NCI-H128 (cell line): ENCODE results near the gene MR1.

Experiments
- DNase-seq: peaks from one replicate; lab custom pipeline; 2025; ENCODE audit not compliant: unreplicated experiment; lab: John Stamatoyannopoulos, UW

Gene MR1

DNA sequence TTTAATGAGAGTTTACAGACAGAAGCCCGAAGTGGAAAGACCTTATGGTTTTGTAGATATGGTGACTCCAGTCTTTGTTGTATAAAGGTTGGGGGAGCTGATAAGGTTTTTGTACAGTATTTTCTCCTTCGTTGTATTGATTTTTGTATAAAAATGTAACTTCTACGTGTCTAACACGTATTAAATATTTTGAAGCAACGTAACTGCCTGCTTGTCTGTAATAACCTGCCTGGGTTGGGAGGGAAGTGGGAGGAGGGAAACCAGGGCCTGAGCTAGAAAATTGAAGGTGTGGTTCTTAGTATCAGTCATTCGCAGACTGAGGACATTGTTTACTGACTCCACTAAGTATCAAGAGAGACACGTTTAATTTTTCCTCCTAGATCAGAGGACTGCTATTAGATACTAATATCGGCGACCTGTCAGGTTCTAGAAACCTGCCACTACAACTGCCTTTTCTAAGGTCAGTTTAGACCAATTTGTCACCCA, 56.9 kb downstream of the MR1 start:
- no peak for DNase-seq

DNA sequence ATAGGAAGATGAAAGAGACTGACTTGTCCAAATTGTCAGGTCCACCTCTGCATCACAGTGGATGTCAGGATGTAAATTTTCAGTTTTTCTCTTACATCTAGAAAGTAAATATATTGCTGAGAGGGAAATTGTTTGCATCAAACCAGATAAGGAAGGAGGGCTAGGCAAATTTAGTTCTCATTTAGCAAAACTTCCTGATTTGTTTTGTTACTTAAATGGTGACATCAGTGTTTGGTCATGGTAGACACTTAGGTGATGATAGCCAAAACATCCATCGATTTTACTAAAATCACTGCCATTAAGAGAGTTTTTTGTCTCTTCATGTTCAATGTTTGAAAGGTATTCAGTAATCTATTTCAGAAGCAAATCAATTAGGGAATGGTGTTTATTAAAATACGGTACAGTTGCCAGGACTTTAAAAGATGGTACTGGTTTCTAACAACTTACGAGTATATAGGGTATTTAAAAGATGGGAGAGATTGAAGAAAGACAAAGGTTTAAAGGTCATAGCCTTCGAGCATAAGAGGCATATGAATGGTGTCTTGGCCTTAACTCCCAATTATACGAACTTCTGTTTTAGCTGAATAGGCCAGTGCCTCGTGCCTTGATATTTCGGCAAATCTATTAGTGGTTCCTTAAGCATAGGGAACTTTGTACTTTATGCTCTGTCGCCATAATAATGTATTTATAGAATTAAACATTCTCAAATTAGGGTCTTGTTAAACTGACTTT, 57.7 kb downstream of the MR1 start:
- DNase-seq: no peak

GRCh38 chr1:181092056-181092455, 58.3 kb downstream of the MR1 start:
- DNase-seq: no peak

- DNase-seq: no peak
Observed at GRCh38 chr1:181092883-181093458, 59.2 kb downstream of the MR1 start.

DNA sequence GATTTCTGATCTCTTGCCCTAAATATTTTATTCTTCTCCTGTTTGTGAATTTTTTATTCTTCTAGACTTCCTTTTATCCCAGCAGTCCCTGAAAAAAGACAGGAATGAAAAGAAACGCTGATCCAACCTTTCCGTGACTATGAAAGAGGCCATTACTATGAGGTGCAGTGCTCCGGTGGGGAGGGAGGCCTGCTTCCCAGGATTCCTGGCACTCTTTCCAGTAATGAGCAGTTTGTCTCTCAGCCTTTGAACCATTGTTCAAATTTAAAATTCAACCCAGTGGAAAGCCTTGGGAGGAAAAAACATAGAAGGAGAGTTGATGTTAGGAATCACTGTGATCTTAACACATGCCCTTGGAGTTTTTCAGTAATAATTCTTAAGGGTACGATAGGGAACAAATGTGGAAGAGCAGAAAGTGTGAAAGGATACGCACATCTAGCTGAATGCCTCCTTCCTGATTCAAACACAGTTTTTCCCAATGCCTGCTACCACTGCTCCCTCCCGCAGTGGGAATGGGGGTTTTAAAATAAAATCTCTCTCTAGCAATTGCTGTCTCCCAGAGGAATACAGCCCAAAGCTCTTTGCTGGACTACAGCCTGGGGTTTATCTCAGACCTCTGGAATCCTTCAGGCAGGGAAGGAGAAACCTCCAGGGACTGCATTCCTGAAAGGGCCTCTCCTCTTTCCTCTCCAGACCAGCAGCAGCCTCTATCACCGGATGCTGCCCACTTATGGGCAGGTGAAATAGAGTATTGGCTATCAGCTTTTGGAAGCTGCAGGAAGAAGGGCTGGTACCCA, 60.8 kb downstream of the MR1 start:
- no peak for DNase-seq

- DNase-seq: no peak
Observed at GRCh38 chr1:181095260-181095659, 61.5 kb downstream of the MR1 start.

GRCh38 chr1:181095763-181096184, 62.0 kb downstream of the MR1 start:
- no peak for DNase-seq

DNA sequence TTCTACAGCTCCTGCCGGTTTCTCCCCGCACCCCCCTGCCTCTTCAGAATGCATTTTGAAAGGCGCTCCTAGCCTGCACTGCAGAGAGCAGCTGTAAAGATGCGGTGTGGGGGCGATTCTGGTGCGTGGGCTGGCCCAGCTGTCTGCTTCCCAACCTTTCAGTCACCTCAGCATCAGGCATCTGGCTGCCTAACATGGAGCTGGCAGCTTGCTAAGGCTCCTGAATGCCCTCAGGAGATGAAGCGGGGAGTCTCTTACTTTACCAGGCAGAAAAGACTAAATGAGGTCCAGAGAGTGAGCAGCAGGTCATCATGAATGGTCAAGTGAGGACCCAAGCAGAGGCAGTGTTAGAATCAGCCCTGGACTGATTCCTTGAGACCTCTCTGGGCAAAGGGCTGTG, 63.5 kb downstream of the MR1 start:
- DNase-seq: no peak

DNA sequence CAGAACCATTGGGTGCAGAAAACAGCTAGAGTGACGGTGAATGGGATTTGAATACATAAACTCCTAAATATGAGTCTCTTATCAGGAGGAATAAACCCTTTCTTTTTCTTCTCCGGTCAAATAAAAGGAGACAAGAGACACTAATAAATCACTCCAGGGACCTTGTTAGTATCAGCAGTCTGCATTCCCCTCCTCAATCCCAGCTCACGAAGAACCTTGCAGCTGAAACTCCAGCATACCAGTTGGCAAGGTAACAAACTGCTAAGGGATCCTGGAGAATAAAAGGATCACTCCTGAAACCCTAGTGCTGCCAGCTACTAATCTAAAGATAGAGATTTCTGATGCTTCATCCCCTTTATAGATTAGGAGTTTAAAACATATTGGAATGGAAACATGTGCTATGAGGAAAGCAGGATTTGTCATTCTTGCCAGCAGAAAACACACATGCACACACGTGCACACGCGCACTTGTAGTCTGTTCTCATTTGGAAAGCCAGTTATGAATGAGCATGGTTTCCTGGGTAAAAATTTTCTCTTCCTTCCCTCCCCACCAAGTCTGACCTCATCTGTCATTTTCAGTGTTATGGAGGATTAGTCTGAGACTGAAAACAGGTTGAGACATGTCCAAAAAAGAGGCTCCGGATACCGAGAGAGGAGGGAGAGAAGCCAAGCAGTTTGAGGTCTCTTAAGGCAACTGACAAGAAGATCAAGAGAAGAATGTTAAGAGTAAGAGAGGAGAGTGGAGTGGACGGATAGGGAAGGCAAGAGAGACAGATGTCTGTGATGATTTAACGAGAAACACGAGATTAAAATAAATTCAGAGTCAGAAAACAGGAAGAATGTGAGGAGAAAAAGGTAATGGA, 65.6 kb downstream of the MR1 start:
- no peak for DNase-seq

GRCh38 chr1:181100015-181100905, 66.5 kb downstream of the MR1 start:
- no peak for DNase-seq

- DNase-seq: no peak
Observed at GRCh38 chr1:181100934-181101333, 67.2 kb downstream of the MR1 start.

DNA sequence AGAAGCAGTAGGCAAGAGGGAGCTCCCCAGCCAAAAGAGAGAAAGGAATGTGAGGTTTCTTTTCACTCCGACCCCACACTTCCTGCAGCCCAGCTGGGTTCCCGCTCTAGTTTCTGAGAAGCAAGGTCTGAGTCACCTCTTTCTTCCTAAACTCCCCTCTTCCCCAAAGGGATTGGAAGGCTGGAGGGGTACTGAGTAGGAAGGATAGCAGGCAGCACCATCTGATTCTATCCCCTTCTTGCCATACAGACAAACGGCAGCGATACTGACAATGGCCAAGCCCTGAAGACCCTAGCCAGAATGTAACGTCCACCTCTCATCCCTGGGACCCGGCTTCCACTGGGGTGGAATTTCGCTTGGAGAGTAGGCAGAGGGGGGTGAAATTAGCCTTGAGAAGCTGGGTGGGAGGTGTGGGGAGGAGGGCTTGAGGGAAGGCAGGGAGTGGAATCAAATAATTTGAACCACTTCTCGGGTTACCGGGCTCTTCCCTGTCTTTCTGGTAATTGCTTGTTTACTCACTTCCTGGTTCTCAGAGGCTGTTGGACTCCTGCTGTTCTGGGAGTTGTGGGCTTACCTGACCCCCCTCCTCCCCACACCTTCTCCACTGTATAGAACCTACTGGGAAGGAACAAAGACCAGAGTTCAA, 67.9 kb downstream of the MR1 start:
- DNase-seq: peak; percentile 72

DNA sequence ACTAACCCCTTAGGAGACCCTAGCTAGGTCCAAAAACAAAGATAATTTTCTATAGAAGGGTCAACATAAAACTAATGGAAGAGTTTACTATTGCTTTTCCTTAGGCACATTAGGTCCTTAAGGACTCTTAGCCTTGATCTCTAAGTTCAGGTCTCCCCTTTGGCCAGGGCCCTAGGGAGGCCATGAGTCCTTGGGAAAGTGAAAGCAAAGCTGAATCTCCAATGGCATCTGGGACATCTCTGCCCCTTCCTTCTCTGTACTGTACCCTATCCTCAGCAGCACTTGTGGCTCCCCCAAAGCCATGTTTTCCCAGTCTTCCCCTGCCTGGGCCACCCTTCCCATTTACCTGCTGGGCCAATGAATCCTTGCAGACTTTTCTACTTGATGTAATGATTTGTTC, 69.1 kb downstream of the MR1 start:
- DNase-seq: no peak

DNA sequence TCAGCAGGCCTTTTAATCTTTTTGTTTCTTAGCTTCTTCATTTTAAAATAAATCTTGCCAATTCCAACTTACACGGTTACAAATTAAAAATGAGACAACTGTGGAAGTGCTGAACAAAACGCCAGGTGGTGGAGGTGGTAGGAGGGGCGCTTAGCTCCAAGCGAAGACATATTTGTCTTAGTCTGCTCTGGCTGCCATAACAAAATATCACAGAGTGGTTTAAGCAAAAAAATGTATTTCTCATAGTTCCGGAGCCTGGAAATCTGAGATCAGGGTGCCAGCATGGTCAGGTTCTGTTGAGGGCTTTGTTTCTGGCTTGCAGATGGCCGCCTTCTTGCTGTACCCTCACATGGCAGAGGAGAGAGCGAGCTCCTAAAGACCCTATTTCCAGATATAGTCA, 69.6 kb downstream of the MR1 start:
- no peak for DNase-seq

GRCh38 chr1:181104042-181104789, 70.4 kb downstream of the MR1 start:
- DNase-seq: no peak

DNA sequence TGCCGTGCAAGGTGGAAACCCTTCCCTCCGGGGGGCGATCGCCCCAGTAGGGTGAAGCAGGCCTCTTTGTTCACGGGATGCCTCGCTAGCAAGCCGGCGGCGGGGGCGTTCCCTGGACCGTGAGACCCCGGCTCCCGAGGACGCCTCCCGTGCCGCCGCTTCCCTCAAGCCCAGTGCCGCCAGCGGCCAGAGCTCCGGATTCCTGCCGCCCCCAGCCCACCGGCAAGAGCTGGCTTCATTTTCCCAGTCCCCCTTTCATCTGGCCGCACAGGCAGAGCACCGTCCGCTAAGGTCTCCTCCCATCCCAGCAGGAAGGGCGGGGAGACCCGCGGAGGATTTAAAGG, 71.0 kb downstream of the MR1 start:
- DNase-seq: peak; percentile 58

DNA sequence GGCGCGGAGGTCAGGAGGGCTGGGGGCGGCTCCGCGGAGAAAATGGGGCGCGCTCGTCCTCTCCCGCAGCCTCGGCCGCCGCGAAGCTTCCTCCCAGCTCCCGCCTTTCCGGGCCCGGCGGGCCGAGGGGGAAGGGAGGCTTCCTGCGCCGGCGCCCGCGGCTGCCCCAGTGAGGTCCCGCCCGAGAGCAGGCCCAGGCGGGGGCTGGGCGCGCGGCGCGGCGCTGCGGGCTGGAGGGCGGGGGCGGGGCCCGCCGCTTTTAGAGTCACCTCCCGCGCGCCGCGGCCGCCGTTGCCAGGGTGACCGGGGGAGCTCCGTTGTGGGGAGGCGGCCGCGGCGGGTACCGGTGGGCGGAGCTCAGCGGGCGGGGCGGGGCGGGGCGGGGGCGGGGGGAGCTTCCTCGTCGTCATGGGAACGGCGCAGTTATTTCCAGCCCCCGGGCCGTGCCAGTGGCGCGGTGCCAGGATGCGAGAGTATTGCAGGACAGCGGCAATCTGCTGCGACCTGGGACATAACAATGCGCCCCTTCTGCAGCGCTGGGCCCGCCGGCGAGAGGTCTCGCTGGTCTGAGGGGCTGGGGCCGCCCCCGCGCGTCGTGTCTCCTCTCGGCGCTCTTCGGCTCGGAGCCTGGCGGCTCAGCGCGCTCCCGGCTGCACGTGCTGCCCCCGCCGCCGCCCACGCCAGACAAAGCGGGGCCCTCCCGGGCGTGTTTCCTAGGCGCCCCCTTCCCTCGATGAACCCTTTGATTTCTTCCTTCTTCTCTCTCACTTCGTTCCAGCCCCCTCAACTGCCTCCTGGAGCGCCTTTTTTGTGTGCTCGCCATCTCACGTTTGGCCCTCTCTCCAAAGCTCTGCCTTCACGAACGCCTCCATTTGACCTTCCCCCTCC, 71.6 kb downstream of the MR1 start:
- DNase-seq: peak; percentile 88

GRCh38 chr1:181106022-181106312, 72.2 kb downstream of the MR1 start:
- no peak for DNase-seq
